Ectodermal cell (in vitro differentiated cells): ENCODE data around the gene CLASP1.

Experiments used
- H3K27ac ChIP-seq: 2 replicates; pipeline ENCODE4 v1.7.0; 2013; ENCODE audit warnings: mild to moderate bottlenecking, low read depth, low read length; ENCODE audit not compliant: insufficient read depth, poor library complexity, severe bottlenecking
- H3K27me3 ChIP-seq: 2 replicates; pipeline ENCODE4 v1.7.0; 2013; ENCODE audit warnings: mild to moderate bottlenecking, low read length; ENCODE audit not compliant: insufficient read depth, control insufficient read depth, poor library complexity, severe bottlenecking
- H3K36me3 ChIP-seq: one replicate; pipeline ENCODE4 v1.7.0; 2013; ENCODE audit warnings: low read length; ENCODE audit not compliant: control insufficient read depth, insufficient read depth
- H3K4me1 ChIP-seq: one replicate; pipeline ENCODE4 v1.7.0; 2013; ENCODE audit warnings: low read length; ENCODE audit not compliant: control insufficient read depth, insufficient read depth
- H3K4me3 ChIP-seq: 2 replicates; pipeline ENCODE4 v1.7.0; 2013; ENCODE audit warnings: low read depth, low read length, control low read depth; ENCODE audit not compliant: insufficient read depth
- H3K9me3 ChIP-seq: 2 replicates; pipeline ENCODE4 v1.7.0; 2013; ENCODE audit warnings: mild to moderate bottlenecking, low read length, moderate library complexity; ENCODE audit not compliant: control insufficient read depth
- WGBS, 2 experiments: methylation state at CpG; one replicate each; pipeline ENCODE4 v1.1.7; 2013; ENCODE audit warnings: missing lambda C conversion rate in 2 of 2; 5-methylcytosine and 5-hydroxymethylcytosine counted together

CLASP1 gene

GRCh38 chr2:121550669-121551068 is 98.6 kb downstream of the CLASP1 start:
- Histone ChIP-seq H3K36me3 (no peaks in the 10 kb centered on the region), H3K9me3 (peaks cover 4% of the 10 kb centered on the region), H3K27ac (no peak overlapping the region), H3K27me3 (no peaks in the 10 kb centered on the region), H3K4me3 (no peak overlapping the region), H3K4me1 (no peaks in the 10 kb centered on the region)
- 89 to 92% methylated on average over 2 of the region's 2 CpGs for WGBS, 2 experiments

GRCh38 chr2:121547646-121548045 is 101.6 kb downstream of the CLASP1 start:
- 91 to 93% methylated on average over 5 of the region's 5 CpGs for WGBS, 2 experiments

DNA sequence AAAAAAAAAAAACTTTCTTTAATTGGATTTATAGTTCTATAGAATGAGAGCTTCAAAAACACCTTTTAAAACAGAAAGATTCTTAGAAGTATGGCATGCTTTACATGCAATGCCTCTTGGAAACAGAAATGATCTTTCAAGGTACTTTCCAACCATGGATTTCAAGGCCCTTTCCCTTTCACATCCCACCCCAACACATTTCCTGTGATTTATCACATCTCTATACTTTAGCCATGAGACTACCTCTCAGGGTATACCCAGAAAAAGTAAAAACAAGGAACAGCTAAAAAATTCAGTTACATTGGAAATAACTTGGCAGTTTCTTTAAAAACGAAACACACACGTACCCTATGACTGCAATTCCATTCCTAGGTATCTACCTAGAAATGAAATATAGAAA is 103.3 kb downstream of the CLASP1 start:
- H3K9me3 ChIP-seq: peaks cover 4% of the 10 kb centered on the region
- no peak overlapping the region for H3K4me3 ChIP-seq
- WGBS, 2 experiments: 89 to 100% methylated on average over 1 to 2 of the region's 2 CpGs
- H3K27ac ChIP-seq: no peak overlapping the region
- H3K27me3 ChIP-seq: no peaks in the 10 kb centered on the region
- no peaks in the 10 kb centered on the region for H3K4me1 ChIP-seq
- no peaks in the 10 kb centered on the region for H3K36me3 ChIP-seq

More at GRCh38 chr2:121547646-121548045, 101.6 kb downstream of the CLASP1 start:
- Histone ChIP-seq H3K4me3 (no peak overlapping the region), H3K4me1 (no peaks in the 10 kb centered on the region), H3K9me3 (peaks cover 4% of the 10 kb centered on the region), H3K36me3 (no peaks in the 10 kb centered on the region), H3K27me3 (no peaks in the 10 kb centered on the region), H3K27ac (no peak overlapping the region)

DNA sequence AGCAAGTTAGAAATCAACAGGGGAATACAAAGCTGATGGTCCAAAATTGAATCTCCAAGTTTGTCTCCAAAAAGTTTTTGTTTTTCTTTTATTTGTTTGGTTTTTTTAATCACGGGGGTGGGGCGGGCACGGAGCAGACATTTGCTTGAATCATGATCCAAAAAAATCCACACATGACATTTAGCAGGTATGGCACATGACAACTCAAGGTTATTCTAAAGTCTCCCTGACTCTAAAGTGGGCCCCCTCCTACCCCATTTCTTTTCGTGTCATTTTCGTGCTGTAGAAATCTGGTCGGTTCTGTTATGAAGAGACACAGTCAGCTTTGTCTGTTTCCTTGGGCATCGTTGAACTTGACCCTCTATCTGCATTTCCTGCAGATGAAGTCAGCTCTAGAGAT is 104.0 kb downstream of the CLASP1 start:
- Histone ChIP-seq H3K9me3 (peaks cover 4% of the 10 kb centered on the region), H3K27ac (no peak overlapping the region), H3K36me3 (no peaks in the 10 kb centered on the region), H3K4me3 (no peak overlapping the region), H3K27me3 (no peaks in the 10 kb centered on the region), H3K4me1 (no peaks in the 10 kb centered on the region)
- WGBS, 2 experiments: 94 to 97% methylated on average over 7 of the region's 7 CpGs

- Histone ChIP-seq H3K9me3 (no peaks in the 10 kb centered on the region), H3K27ac (no peak overlapping the region), H3K4me3 (no peak overlapping the region), H3K27me3 (no peaks in the 10 kb centered on the region), H3K36me3 (no peaks in the 10 kb centered on the region), H3K4me1 (no peaks in the 10 kb centered on the region)
- WGBS, 2 experiments: 85 to 86% methylated on average over 7 of the region's 7 CpGs
These were observed 107.8 kb downstream of the CLASP1 start for GRCh38 chr2:121541495-121541894.

- 78 to 84% methylated on average over 4 of the region's 4 CpGs for WGBS, 2 experiments
These were observed 109.4 kb downstream of the CLASP1 start for GRCh38 chr2:121539750-121540469.

GRCh38 chr2:121536850-121537557 is 112.3 kb downstream of the CLASP1 start:
- no peak overlapping the region for H3K4me3 ChIP-seq
- no peaks in the 10 kb centered on the region for H3K36me3 ChIP-seq
- H3K27me3 ChIP-seq: no peaks in the 10 kb centered on the region
- H3K4me1 ChIP-seq: peaks cover 12% of the 10 kb centered on the region
- H3K9me3 ChIP-seq: no peaks in the 10 kb centered on the region
- 92 to 94% methylated on average over 8 of the region's 9 CpGs for WGBS, 2 experiments
- no peak overlapping the region for H3K27ac ChIP-seq

More at GRCh38 chr2:121539750-121540469, 109.4 kb downstream of the CLASP1 start:
- Histone ChIP-seq H3K9me3 (no peaks in the 10 kb centered on the region), H3K27me3 (no peaks in the 10 kb centered on the region), H3K27ac (no peak overlapping the region), H3K36me3 (no peaks in the 10 kb centered on the region), H3K4me3 (no peak overlapping the region), H3K4me1 (no peaks in the 10 kb centered on the region)

GRCh38 chr2:121536347-121536746 is 112.9 kb downstream of the CLASP1 start:
- Histone ChIP-seq H3K4me3 (no peak overlapping the region), H3K4me1 (peaks cover 12% of the 10 kb centered on the region), H3K9me3 (no peaks in the 10 kb centered on the region), H3K27ac (no peak overlapping the region), H3K27me3 (no peaks in the 10 kb centered on the region), H3K36me3 (no peaks in the 10 kb centered on the region)
- no CpG with 5 or more reads among the region's 1 CpG for WGBS, 2 experiments

DNA sequence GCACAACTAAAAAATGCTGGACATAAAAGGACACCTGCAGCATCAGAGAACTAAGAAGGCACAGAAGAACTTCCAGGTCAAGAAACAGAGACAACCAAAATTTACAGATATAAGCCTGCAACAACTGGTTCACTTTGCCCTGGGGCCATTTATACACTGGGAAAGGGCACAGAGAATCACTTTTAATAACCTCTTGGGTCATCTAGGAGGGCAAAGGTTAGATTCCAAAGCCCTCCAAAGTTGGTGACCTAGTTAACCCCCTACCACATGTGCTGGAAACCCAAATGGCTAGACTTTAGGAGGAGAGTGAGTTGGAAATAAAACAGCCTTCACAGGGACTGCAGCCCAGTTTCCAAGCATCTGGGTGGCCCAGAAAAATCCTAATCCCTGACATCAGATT is 115.3 kb downstream of the CLASP1 start:
- Histone ChIP-seq H3K4me1 (peaks cover 12% of the 10 kb centered on the region), H3K27ac (peak overlapping the region; percentile 69), H3K36me3 (no peaks in the 10 kb centered on the region), H3K4me3 (no peak overlapping the region), H3K9me3 (no peaks in the 10 kb centered on the region), H3K27me3 (no peaks in the 10 kb centered on the region)

DNA sequence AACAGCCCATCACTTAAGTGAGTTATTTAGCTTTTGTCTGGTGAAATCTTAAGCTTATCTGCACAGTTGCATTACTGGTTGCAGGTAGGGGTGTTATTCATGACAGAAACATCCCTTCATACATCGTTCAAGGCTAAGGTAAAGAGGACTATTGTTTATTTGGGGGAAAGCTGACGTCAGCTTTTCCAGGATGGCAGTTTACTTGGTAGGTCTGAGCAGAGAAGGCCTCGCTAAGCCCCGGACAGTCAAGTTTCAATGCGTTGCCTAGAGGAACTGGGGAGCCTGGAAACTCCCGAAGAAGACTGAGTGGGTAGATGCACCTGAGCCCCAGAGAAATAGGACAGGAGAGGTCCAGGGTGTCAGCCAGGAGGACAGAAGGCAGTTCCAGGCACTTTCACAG is 116.4 kb downstream of the CLASP1 start:
- Histone ChIP-seq H3K9me3 (no peaks in the 10 kb centered on the region), H3K27ac (no peak overlapping the region), H3K4me1 (peaks cover 12% of the 10 kb centered on the region), H3K4me3 (no peak overlapping the region), H3K36me3 (no peaks in the 10 kb centered on the region), H3K27me3 (no peaks in the 10 kb centered on the region)
- 74 to 75% methylated on average over 6 of the region's 6 CpGs for WGBS, 2 experiments
